HG03108 (cell line): Measurements from ENCODE around the gene SSC5D.

Experiments used
- ATAC-seq: cut with Tn5 transposase; IDR thresholded peaks from one replicate; pipeline ENCODE4 v1.9.1; 2021; ENCODE audit warnings: moderate library complexity; ENCODE audit not compliant: unreplicated experiment

The SSC5D gene

DNA sequence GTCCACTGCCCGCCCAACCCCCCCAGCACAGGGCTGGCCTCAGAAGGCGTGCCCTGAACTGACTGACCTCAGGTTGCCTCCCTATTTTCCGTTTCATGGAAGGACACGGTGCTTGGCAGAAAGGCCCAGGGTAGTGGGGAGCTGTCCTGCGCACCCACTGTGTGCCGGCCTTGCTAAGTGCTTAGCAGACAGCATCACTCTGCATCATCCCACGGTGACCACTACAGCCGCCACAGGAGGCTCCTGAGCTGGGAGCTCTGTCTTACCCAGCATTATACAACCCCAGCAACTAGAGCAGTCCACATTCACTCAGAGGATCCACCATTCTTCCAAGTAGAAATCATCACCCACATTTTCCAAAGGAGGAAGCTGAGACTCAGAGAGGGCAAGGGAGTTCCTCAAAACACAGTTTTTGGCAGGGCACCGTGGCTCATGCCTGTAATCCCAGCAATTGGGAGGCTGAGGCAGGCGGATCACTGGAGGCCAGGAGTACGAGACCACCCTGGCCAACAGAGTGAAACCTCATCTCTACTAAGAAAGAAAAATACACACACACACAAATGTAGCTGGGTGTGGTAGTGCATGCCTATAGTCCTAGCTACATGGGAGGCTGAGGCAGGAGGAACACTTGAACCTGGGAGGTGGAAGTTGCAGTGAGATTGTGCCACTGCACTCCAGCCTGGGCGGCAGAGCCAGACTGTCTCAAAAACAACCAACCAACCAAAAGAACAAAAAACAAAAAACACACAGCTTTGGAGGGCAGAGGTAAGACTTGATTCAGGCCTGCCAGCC lies 47.1 kb downstream of the SSC5D start:
- ATAC-seq: no peak

DNA sequence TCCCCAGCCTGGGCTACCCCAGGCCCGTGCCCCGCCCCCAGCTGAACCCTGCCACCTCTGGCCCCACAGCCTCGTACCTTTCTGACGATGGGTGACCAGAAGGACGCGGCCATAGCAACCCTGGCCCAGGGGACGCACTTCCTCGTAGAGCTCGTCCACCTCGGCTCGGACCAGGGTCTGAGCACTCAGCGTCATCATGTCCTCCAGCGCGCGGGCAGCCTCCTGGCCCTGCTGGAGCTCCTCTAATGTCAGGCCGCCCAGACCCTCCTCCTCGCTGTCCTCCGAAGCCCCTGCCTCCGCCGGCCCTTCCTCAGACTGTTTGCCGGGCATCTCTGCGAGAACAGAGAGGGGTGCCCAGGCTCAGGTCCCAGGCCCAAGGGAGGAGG lies 47.7 kb downstream of the SSC5D start:
- ATAC-seq: no peak

DNA sequence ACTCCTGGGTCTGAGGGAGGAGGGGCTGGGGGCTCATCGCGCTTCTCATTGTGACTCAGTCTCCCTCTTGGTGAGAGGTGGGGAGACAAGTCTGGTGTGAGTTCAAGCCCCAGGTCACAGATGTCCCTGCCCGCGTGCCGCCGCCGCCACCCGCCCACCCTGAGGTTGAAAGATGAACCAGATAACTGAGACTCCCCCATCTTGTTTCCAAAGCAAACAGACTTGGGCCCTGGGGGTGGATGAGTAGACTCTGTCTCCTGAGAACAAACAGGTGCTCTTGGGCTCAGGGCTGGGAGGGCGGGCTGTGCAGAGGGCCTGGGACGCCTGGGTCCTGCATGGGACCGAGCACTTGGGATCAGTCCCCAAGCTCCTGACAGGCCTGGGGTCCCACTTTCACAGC lies 48.1 kb downstream of the SSC5D start:
- ATAC-seq: no peak

DNA sequence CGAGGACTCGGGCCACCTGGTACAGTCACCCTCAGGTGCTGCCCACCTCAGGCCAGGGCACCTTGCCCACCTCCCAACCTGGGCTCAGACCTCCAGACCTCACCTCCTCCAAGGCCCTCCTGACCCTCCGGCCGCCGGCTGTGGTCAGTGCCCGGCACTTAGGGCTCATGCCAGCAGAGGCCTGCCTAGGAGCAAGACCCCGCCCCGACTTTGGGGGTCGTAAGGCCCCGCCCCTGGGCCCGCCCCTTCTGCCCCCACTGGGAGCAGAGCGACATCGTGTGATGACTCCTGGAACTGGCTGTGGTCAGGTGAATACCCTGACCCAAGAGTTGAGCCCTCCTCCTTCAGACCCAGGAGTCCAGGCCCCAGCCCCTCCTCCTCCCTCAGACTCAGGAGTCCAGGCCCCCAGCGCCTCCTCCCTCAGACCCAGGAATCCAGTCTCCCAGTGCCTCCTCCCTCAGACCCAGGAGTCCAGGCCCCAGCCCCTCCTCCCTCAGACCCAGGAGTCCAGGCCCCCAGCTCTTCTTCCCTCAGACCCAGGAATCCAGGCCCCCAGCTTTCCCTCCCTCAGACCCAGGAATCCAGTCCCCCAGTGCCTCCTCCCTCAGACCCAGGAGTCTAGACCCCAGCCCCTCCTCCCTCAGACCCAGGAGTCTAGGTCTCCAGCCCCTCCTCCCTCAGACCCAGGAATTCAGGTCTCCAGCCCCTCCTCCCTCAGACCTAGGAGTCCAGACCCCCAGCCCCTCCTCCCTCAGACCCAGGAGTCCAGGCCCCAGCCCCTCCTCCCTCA lies 48.9 kb downstream of the SSC5D start, which contains the start of gene SBK2:
TSS of gene SBK2 (minus strand) at position 183 of the 790 bp plus-strand sequence. CDS start 839 bp downstream, outside the sequence.
- no peak for ATAC-seq

DNA sequence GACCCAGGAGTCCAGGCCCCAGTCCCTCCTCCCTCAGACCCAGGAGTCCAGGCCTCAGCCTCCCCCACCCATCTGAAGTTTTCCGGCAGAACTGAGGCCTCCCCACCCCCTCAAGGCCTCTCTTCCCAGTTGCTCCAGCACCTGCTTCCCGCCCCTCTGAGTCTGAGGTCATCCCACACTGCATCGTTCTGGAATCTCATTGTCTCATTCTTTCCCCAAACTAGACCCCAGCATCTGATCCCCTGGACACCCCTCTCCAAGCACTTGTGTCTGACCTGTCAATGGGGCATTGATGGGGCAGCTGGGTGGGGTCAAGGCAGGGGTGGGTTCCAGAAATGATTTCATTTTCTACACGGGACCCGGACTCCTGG lies 49.5 kb downstream of the SSC5D start:
- ATAC-seq: no peak

DNA sequence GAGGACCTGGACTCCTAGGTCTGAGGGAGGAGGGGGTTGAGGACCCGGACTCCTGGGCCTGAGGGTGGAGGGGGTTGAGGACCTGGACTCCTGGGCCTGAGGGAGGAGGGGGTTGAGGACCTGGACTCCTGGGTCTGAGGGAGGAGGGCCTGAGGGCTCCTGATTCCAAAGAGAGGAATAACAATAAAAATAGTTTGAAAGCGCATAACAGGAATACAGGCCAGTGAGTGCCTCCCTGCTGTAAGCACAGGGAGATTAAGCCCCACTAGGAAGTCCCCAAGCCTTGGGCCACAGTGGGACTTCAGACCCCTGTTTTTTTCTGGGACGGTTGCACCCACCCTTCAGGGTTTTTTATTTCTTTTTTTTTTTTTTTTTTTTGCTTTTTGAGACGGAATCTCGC lies 49.9 kb downstream of the SSC5D start:
- ATAC-seq: no peak

DNA sequence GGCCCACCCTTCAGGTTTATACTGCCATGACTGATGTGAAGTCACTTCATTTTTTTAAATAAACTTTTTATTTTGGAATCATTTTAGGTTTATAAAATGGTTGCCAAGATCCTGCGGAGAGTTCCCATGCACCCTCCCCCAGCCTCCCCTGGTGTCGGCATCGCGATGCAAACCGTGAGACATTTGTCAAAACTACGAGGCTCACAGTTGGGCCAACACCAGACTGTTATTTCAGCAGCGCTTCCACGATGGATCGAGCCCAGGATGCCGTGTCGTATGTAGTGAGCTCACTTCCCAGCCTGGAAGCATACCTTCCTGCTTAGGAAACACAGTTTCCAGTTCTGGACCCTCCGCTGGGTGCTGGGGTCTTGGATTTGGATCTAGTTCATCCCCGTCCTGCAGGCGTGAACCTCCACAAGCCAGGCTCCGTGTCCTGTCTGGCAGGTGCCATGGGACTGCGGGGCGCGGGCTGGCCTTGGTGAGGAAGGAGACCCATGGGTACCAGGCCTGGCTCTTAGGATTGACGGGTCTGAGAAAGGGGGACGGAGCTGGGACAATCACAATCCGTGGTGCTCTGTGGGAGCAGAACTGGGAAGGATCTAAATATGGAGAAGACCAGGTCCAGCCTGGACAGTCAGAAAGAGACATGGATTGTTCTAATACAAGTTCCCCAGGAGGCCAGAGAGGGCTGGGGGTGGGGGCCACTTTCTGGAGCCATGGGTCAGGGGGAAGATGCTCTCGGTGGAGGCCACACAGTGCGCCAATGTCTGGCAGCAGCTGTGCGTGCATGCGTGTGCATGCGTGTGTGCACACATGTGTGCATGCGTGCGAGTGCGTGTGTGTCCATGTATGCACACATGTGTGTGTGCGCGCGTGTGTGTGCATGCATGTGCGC lies 51.1 kb downstream of the SSC5D start:
- ATAC-seq: no peak

DNA sequence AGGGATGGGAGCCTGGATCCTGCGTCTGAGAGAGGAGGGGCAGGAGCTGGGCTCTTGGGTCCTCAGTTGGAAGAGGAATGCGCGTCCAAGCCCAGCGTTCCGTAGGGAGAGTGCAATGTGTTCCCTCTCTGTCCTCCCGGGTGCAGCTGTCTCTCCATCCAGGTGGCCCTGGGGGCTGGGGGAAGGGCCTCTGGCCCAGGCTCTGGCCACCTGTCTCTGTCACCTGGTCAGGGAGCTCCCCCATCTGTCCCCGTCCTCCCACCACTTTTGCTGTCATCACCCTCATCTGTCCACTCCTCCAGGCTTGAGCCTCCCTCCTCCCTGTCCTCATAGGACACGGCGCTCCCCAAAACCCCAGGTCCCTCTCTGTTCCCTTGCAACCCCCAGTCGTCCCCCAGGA lies 52.4 kb downstream of the SSC5D start:
- no peak for ATAC-seq

DNA sequence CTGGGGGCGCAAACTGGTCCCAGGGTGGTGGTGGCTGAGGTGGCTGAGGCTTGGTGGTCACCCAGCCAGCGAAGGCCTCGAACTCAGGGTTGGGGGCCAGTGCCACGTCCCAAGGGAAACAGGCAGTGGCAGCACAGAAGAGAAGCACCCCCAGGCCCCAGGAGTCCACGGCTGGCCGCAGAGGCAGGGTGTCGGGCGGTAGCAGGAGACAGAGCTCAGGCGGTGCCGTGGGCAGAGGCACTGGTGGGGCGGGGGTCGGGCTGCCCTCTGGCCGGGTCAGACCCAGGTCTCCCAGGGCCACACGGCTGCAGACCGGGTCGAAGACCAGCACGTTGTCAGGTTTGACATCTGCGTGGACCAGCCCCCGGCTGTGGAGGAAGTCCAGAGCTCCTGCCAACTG lies 52.9 kb downstream of the SSC5D start:
- ATAC-seq: no peak

DNA sequence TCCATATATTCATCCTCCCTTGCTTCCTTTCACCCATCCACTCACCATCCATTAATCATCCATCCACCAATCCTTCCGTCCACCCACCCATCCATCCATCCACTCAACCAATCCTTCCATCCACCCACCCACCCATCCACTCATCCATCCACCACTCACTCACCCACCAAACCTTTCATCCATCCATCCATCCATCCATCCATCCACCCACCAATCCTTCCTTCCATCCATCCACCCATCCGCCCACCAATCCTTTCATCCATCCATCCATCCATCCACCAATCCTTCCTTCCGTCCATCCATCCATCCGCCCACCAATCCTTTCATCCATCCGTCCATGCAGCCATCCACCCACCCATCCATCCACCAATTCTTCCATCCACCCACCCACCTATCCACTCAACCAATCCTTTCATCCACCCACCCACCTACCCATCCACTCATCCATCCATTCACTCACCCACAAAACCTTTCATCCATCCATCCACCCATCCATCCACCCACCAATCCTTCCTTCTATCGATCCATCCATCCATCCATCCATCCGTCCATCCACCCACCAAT lies 54.1 kb downstream of the SSC5D start:
- ATAC-seq: no peak

DNA sequence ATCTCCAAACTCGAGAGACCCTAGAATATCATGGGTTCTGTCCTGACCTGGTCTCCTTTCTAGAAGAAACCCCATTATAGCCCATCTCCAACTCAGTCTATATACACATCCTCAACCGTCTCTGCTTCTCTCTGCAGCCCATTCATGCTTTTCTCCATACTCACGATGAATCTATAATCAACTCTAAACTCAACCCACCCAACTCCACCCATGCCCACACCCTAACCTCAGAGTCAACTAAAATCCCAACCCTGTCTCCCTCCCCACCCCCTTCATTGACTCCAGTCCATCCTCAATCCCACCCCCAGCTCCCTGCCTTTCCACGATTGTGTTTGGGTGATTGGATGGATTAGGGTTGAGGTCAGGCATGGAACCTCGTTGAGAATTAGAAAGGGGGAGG lies 55.3 kb downstream of the SSC5D start:
- ATAC-seq: no peak

DNA sequence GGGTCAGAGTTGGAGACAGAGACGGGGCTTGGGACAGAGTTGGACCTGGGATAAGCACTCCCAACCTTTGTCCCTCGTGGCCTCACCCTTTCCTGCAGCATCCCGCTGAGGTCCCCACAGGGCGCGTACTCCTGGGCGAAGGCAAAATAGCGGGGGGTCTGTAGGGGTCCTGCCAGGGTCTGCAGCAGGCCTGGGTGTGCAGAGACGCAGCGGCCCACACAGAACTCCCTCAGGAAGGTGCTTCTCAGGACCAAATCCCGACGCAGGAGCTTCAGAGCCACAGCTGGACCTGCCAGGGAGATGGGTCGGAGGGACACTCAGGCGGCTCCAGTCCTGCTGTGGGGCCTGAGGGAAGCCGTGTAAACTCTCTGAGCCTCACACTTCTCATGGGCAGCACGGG lies 55.8 kb downstream of the SSC5D start:
- ATAC-seq: no peak

DNA sequence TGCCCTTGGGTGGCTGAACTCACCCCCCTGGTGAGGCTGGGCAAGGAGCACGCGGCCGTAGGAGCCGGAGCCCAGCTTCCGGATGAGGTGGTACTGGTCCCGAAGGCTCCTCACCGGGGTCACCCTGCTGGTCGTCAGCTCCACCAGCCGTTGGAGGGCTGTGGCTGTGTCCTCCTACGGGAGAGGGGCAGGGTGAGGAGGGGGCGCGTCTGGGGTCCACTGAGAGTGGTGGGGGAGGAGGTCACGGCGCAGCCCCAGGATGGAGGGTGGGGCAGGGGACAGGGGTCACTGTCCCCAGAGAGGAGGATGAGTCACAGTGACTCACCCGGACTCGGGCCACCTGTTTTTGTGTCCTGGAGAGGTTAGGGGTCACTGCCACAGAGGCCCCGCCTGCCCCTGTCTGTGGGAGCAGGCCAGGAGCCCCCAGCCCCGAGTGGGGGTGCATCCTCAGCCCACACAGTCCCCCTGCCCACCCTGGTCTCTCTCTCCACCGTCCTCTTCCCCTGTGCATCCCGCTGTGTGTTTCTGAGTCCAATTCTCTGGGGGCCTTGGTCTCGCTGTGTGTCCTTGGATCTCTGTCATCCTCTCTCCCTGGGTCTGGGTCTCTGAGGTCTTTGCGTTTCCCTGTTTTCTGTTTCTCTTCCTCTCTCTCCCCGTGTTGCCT lies 56.7 kb downstream of the SSC5D start:
- no peak for ATAC-seq

DNA sequence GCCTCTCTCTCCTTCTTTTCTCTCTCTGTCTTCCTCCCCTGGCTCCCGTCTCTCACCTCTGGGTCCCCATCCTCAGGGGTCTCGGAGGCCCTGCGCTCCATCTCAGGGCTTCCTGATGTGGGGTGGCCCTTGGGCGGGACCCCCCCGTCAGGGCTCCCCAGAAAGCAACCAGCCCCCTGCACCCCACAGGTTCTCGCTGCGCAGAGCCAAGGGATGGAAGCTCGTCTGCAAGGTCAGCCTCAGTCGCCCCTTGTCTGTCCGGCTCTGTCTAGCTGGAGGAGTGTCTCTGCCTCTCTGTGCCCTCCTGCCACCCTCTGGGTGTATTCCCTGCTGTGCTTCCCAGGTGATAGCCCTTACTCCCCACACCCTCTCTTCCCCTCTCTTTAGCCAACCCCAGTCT lies 57.2 kb downstream of the SSC5D start, which contains the start of gene SBK3:
TSS of gene SBK3 (minus strand) at position 101 of the 400 bp plus-strand sequence. CDS start at position 101, 0 bp downstream.
- ATAC-seq: no peak

DNA sequence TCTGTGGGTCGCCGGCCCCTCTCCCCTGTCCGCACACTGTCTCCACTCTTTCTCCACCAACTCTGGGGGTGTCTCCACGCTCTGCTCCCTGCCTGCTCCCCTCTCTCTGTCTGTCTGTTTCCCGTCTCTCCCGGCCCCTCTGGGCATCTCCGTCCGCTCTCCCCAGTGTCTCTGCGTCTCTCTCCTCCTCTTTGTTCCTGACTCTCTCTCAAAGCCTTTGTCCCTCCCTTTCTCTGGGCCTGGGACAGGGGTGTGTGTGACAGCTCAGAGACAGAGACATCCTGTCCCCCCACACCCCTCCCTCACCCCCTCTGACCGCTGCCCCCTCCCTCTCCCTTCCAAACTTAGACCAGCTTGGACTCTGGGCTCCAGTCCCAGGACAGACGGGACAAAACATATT lies 57.8 kb downstream of the SSC5D start:
- no peak for ATAC-seq

DNA sequence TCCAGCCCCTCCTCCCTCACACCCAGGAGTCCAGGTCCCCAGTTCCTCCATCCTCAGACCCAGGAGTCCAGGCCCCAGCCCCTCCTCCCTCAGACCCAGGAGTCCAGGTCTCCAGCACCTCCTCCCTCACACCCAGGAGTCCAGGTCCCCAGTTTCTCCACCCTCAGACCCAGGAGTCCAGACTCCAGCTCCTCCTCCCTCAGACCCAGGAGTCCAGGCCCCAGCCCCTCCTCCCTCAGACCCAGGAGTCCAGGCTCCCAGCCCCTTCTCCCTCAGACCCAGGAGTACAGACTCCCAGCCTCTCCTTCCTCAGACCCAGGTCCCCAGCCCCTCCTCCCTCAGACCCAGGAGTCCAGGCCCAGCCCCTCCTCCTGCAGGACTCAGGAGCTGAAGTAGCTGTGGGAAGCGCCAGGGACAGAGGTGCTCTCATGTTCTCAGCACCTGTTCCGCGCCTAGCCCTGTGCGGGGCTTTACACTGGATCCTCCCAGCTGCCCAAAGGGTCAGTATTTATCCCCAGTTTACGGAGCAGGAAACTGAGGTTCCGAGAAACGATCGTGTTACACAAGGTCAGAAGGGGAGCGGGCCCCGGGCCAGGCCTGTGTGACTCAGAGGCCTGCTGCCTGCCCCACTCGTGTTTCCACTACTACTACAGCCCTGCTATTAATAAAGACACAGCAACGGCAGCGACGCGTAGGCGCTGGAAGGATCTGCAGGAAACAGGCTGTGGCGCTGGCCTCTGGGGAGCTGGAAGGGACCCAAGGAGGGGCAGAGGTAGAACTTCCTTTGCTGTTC lies 58.8 kb downstream of the SSC5D start:
- no peak for ATAC-seq

DNA sequence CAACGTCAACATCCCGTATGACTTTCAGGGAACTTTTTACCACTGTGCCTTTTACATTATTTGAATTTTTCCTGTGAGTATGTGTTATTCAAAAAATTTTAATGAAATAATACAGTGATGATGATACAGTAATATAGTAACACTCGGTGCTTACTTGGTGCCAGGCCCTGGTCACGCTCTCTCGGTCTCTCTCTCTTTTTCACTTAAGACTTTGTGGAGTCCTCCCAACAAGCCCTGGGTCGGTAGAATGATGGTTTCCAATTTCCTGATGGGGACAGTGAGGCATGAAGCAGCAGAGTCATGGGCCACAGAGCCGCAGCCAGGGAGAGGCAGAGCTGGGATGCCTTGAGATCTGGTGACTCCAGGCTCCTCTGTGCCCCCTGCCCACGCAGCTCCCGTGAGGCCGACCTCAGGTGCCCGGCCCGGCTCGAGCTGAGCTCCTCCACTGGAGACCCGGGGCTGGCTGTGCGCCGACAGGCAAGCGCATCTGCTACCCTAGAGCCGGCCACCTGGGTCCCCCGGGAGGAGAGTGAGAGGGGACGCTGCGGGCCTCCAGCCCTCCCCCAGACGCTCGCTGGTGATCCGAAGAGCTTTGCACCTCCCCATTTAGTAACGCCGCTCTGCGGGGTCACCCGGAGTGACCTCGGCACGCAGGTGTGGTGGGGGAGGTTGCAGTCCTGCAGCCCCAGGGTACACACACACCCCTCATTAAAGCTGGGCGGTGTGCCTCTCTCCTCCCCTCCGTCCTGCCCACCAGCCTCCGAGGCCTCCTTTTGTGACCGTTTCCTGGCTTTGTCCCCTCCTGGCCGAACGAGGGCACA lies 61.5 kb downstream of the SSC5D start:
- no peak for ATAC-seq

DNA sequence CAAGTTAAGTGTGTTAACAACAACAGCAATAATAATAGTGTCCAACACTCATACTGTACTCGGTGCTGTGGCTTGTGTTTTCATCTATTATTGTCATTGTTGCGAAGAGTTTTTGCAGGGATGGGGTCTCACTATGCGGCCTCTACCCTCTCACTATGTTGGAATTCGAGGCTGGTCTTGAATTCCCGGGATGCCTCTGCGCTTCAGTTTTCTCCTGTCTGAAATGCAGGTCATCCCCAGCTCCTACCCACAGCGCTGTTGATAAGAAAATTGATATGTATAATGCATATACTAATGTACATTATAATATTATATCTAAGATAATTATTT lies 62.0 kb downstream of the SSC5D start:
- no peak for ATAC-seq

DNA sequence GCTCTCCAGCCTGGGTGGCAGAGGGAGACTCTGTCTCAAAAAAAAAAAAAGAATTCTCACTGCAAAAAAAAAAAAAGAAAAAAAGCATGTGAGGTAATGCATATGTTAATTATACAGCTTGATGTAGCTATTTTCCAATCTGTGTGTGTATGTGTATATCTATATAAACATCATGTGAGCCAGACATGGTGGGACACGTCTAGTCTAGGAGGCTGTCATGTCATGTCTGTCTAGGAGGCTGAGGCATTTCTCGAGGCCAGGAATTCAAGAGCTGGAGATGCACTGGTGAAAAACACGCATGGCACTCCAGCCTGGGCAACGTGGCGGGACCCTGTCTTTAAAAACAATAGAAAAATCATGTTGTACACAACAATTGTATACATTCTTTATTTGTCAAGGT lies 64.0 kb downstream of the SSC5D start:
- no peak for ATAC-seq
